ENCODE results near the gene DCAF5. TPM values are rescaled to one million over a fixed set of nuclear protein-coding genes. Genes with fewer than 3 reads are reported as not detected.

DCAF5 gene
- total and polyA plus RNA-seq, 2 of the 13 experiments (the other 11 are each of a cell fraction or from before 2014, with no cell fraction given): 13.4 to 31.6 TPM

- TF ChIP-seq ZNF484 (CRISPR knock-in tag; IDR thresholded peaks at IDR 0.05; ENCODE audit: borderline replicate concordance, low read depth): peak; percentile 57; the same call in 1 of the 2 replicates
- no peak for TF ChIP-seq ADNP (CRISPR knock-in tag; IDR thresholded peaks at IDR 0.05)
- peak; percentile 32; the same call in 1 of the 2 replicates for TF ChIP-seq ZMYM3 (CRISPR knock-in tag; IDR thresholded peaks at IDR 0.05)
- 0 out of 2 replicates have a peak, but pooled peaks have one; percentile 77 for TF ChIP-seq SSRP1 (CRISPR knock-in tag; IDR thresholded peaks at IDR 0.05)
- no peak for TF ChIP-seq ZNF737 (CRISPR knock-in tag; IDR thresholded peaks at IDR 0.05; ENCODE audit: borderline replicate concordance)
- no peak; the same call in 1 of the 2 replicates for TF ChIP-seq ZXDC (CRISPR knock-in tag; IDR thresholded peaks at IDR 0.05)
- TF ChIP-seq ZNF570 (CRISPR knock-in tag; IDR thresholded peaks at IDR 0.05; ENCODE audit: borderline replicate concordance): no peak
- peak; percentile 71; the same call in 1 of the 2 replicates for TF ChIP-seq ZNF770 (CRISPR knock-in tag; IDR thresholded peaks at IDR 0.05)
- TF ChIP-seq ZNF670 (CRISPR knock-in tag; IDR thresholded peaks at IDR 0.05; ENCODE audit: borderline replicate concordance): peak; percentile 90; the same call in 1 of the 2 replicates
- TF ChIP-seq ZNF609 (CRISPR knock-in tag; IDR thresholded peaks at IDR 0.05; ENCODE audit: borderline replicate concordance): 0 out of 2 replicates have a peak, but pooled peaks have one; percentile 40
- TF ChIP-seq E2F5 (CRISPR knock-in tag; conservative IDR thresholded peaks at IDR 0.05): no peak
- no peak for TF ChIP-seq ZNF879 (CRISPR knock-in tag; IDR thresholded peaks at IDR 0.05)
- TF ChIP-seq IRF1 (CRISPR knock-in tag; IDR thresholded peaks at IDR 0.05; ENCODE audit: low read depth): no peak; the same call in 1 of the 2 replicates
- no peak for TF ChIP-seq NPAS2 (CRISPR knock-in tag; IDR thresholded peaks at IDR 0.05; ENCODE audit: borderline replicate concordance)
- no peak for TF ChIP-seq JARID2 (CRISPR knock-in tag; IDR thresholded peaks at IDR 0.05; ENCODE audit: insufficient replicate concordance)
- no peak for TF ChIP-seq ARNT (IDR thresholded peaks at IDR 0.05)
- TF ChIP-seq ZNF431 (CRISPR knock-in tag; IDR thresholded peaks at IDR 0.05; ENCODE audit: borderline replicate concordance, low read depth): 0 out of 2 replicates have a peak, but pooled peaks have one; percentile 70
These were observed 38.6 kb upstream of the DCAF5 start, which contains the start of gene EXD2 (continued) for GRCh38 chr14:69191340-69192111.

Measured in HepG2 (cell line).